Gastroesophageal sphincter (tissue), 4 donors: Measurements from ENCODE around the gene NCOA5. TPM values are rescaled to one million over a fixed set of nuclear protein-coding genes. Genes with fewer than 3 reads are reported as not detected.

Source experiments
- ATAC-seq: fragments of 150-250 bp; one replicate; pipeline ENCODE4 v1.9.1; 2016; ENCODE audit warnings: mild to moderate bottlenecking, moderate library complexity
- H3K27ac ChIP-seq, 4 donors: fragments of 200-600 bp; sonication (generic) in 3 of 4; 1 replicate in 3 of 4; 2 replicates in 1 of 4; pipeline ENCODE4 v1.5.1; 2016 to 2019
- H3K27me3 ChIP-seq: fragments of 200-600 bp; sonication (generic); one replicate; pipeline ENCODE4 v1.5.1; 2019
- H3K36me3 ChIP-seq, 2 donors: fragments of 200-600 bp; sonication (generic); one replicate each; pipeline ENCODE4 v1.5.1; 2019; ENCODE audit warnings: control low read depth in 1 of 2
- H3K4me1 ChIP-seq, 3 donors: fragments of 200-600 bp; sonication (generic); 1 replicate in 2 of 3; 2 replicates in 1 of 3; pipeline ENCODE4 v1.5.1; 2016 to 2019; ENCODE audit warnings: control low read depth in 2 of 3
- H3K4me3 ChIP-seq, 2 donors: fragments of 200-600 bp; sonication (generic); one replicate each; pipeline ENCODE4 v1.5.1; 2019; ENCODE audit warnings: mild to moderate bottlenecking in 1 of 2, moderate library complexity in 1 of 2
- H3K9me3 ChIP-seq, 3 donors: fragments of 200-600 bp; sonication (generic); one replicate each; pipeline ENCODE4 v1.5.1; 2017 to 2019; ENCODE audit warnings: control low read depth in 2 of 3
- CTCF ChIP-seq, 4 experiments: fragments of 200-600 bp in 2 of 4; fragments of 450-650 bp in 2 of 4; sonication (generic) in 1 of 4; IDR thresholded peaks; one replicate each; pipeline ENCODE4 v1.5.1; 2017 to 2019; ENCODE audit warnings: antibody characterized with exemption in 4 of 4, mild to moderate bottlenecking in 2 of 4, moderate library complexity in 2 of 4
- EP300 ChIP-seq: sonication (generic); formaldehyde crosslinking; IDR thresholded peaks from one replicate; pipeline ENCODE4 v1.6.1; 2017; ENCODE audit warnings: antibody characterized with exemption, mild to moderate bottlenecking
- POLR2A ChIP-seq, 2 donors: fragments of 450-650 bp; IDR thresholded peaks; one replicate each; pipeline ENCODE4 v1.6.1; 2017; ENCODE audit warnings: antibody characterized with exemption in 2 of 2, mild to moderate bottlenecking in 2 of 2, moderate library complexity in 1 of 2
- POLR2AphosphoS5 ChIP-seq: sonication (generic); formaldehyde crosslinking; IDR thresholded peaks from one replicate; pipeline ENCODE4 v1.6.1; 2017; ENCODE audit warnings: antibody characterized with exemption
- WGBS, 2 donors: methylation state at CpG; one replicate each; pipeline ENCODE4 v1.1.5; 2018; ENCODE audit warnings: low coverage in 1 of 2; 5-methylcytosine and 5-hydroxymethylcytosine counted together
- total RNA-seq, 4 donors: library from RNA; depleted of rRNA; stranded (reverse); fragments of >200 nt; gene quantifications; one replicate each; pipeline ENCODE4 v1.1.0, GENCODE V29; 2016

NCOA5 gene
- total RNA-seq, 4 donors from 2014 or later, result 26.3 to 39.8 (median 30.8) TPM

GRCh38 chr20:46111028-46111835 is 21.5 kb upstream of the NCOA5 start:
- H3K27me3 ChIP-seq, result peaks cover 31% of the 10 kb centered on the region
- peak; percentile 66 for ATAC-seq
- no peaks in the 10 kb centered on the region for H3K9me3 ChIP-seq
- H3K4me1 ChIP-seq, result no peaks in the 10 kb centered on the region
- H3K4me3 ChIP-seq, result no peak overlapping the region
- H3K36me3 ChIP-seq, result no peaks in the 10 kb centered on the region
- TF ChIP-seq EP300 (no peak), CTCF (IDR thresholded peaks at IDR 0.05) (no peak), POLR2AphosphoS5 (no peak), POLR2A (IDR thresholded peaks at IDR 0.05) (no peak)
- no peak overlapping the region for H3K27ac ChIP-seq
- WGBS, 2 donors, result 30 to 40% methylated on average over 1 to 4 of the region's 5 CpGs

DNA sequence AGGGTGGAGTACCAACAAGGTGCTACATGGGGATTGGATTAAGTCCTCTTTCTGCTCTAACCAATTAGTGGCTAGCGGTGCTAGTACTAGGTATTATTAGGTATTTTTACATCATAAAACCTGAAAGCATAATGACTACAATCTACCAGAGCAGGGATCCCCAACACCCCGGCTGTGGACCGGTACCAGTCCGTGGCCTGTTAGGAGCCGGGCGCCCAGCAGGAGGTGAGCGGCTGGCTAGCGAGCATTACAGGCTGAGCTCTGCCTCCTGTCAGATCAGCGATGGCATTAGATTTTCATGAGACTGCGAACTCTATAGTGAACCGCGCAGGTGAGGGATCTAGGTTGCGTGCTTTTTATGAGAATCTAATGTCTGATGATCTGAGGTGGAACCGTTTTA is 19.2 kb upstream of the NCOA5 start:
- H3K9me3 ChIP-seq, result no peaks in the 10 kb centered on the region
- no peak for TF ChIP-seq EP300
- no peak for TF ChIP-seq CTCF (IDR thresholded peaks at IDR 0.05)
- no peak for TF ChIP-seq POLR2A (IDR thresholded peaks at IDR 0.05)
- TF ChIP-seq POLR2AphosphoS5, result no peak
- peaks cover 54% of the 10 kb centered on the region for H3K27me3 ChIP-seq
- no peaks in the 10 kb centered on the region for H3K36me3 ChIP-seq
- 85 to 100% methylated on average over 1 to 12 of the region's 14 CpGs for WGBS, 2 donors
- ATAC-seq, result no peak
- no peaks in the 10 kb centered on the region for H3K4me1 ChIP-seq
- no peak overlapping the region for H3K4me3 ChIP-seq
- no peak overlapping the region for H3K27ac ChIP-seq

DNA sequence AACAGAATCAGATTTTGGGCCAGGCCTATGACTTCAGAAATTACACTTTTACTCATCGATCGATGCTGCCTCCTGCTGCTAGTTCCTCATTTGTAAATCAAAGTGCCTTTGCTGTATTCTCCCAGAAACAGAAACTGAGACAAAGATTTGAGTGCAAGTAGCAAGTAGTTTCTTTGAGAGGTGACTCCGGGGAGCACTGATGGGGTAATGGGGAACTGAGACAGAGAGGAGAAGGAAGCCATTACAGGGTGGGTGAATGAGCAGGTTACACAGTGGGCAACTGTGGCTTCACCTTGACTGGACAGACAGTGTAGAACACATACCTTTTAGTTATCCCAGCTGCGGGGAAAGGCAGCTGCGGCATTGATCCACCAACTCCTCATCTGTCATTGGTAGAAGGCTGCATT is 18.7 kb upstream of the NCOA5 start:
- TF ChIP-seq POLR2AphosphoS5 (no peak), CTCF (IDR thresholded peaks at IDR 0.05) (no peak), POLR2A (IDR thresholded peaks at IDR 0.05) (no peak), EP300 (no peak)
- H3K27me3 ChIP-seq, result peaks cover 57% of the 10 kb centered on the region
- ATAC-seq, result no peak
- no peaks in the 10 kb centered on the region for H3K9me3 ChIP-seq
- no peaks in the 10 kb centered on the region for H3K4me1 ChIP-seq
- 64 to 77% methylated on average over 3 to 5 of the region's 5 CpGs for WGBS, 2 donors
- no peaks in the 10 kb centered on the region for H3K36me3 ChIP-seq
- no peak overlapping the region for H3K27ac ChIP-seq
- no peak overlapping the region for H3K4me3 ChIP-seq

- no peak for ATAC-seq
- Histone ChIP-seq H3K36me3 (no peaks in the 10 kb centered on the region), H3K4me1 (no peaks in the 10 kb centered on the region), H3K4me3 (no peak overlapping the region), H3K9me3 (peaks cover 0 to 9% (median 0%) of the 10 kb centered on the region in 3 donors), H3K27ac (no peak overlapping the region), H3K27me3 (peaks cover 70% of the 10 kb centered on the region)
- 55 to 58% methylated on average over 6 of the region's 6 CpGs for WGBS, 2 donors
- no peak for TF ChIP-seq CTCF (IDR thresholded peaks at IDR 0.05)
These were observed 17.3 kb upstream of the NCOA5 start for GRCh38 chr20:46107061-46107460.

- 62 to 90% methylated on average over 2 of the region's 3 CpGs for WGBS, 2 donors
- no peak for TF ChIP-seq CTCF (IDR thresholded peaks at IDR 0.05)
- TF ChIP-seq POLR2A (IDR thresholded peaks at IDR 0.05), result no peak
- TF ChIP-seq POLR2AphosphoS5, result no peak
- no peak for TF ChIP-seq EP300
- ATAC-seq, result no peak
- peaks cover 90% of the 10 kb centered on the region for H3K27me3 ChIP-seq
- no peaks in the 10 kb centered on the region for H3K36me3 ChIP-seq
- H3K27ac ChIP-seq, result no peak overlapping the region
- H3K4me1 ChIP-seq, result no peaks in the 10 kb centered on the region
- no peak overlapping the region for H3K4me3 ChIP-seq
- peaks cover 0 to 9% (median 0%) of the 10 kb centered on the region in 3 donors for H3K9me3 ChIP-seq
These were observed 14.5 kb upstream of the NCOA5 start for GRCh38 chr20:46104262-46104661.
